ENCODE measurements around the gene MAS1L.

MAS1L gene, protein sequence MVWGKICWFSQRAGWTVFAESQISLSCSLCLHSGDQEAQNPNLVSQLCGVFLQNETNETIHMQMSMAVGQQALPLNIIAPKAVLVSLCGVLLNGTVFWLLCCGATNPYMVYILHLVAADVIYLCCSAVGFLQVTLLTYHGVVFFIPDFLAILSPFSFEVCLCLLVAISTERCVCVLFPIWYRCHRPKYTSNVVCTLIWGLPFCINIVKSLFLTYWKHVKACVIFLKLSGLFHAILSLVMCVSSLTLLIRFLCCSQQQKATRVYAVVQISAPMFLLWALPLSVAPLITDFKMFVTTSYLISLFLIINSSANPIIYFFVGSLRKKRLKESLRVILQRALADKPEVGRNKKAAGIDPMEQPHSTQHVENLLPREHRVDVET

DNA sequence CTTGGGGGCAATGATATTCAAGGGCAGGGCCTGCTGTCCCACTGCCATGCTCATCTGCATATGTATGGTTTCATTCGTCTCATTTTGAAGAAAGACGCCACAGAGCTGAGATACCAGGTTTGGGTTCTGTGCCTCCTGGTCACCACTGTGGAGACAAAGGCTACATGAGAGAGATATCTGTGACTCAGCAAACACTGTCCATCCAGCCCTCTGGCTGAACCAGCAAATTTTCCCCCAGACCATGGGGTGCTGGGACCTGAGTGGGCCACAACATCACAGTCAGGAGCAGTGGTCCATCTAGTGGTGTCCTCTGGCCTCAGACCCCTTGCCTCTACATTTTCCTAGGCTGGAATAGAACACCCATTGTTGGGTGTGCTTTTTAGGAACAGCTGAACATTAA is at the start of gene MAS1L:
Gene MAS1L (minus strand): TSS at position 297 of the 400 bp plus-strand sequence. CDS start 54 bp downstream, at position 243.
- no peak for DNase-seq

DNA sequence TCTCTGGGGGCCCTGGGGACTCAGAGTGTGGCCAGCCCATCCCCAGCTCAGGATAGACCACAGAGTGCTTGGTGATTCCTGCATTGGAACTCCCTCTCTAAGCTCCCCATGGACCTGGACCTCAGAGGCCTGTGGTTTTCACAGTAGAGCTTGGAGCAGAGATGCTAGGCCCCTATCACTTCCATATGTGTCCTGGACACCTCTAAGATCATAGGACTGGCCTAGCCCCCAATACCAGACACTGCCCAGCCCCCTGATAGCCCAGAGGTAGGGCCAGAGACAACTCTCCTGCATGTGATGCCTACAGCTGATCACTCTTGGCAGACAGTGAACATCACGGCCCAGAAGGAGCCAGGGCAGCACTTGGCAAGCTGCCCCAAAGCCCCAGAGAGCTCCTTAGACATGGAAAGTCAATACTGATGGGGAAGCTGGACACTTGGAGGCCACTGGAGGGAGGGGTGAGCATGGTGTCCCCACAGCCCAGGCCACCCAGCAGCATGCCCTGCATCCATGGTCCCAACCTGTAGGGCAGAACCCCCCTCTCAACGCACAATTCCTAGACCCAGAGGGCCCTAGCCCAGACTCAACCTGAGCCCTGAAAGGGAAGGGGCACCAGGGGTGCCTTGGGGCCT is 44.7 kb upstream of the MAS1L start:
- no peak for DNase-seq

DNA sequence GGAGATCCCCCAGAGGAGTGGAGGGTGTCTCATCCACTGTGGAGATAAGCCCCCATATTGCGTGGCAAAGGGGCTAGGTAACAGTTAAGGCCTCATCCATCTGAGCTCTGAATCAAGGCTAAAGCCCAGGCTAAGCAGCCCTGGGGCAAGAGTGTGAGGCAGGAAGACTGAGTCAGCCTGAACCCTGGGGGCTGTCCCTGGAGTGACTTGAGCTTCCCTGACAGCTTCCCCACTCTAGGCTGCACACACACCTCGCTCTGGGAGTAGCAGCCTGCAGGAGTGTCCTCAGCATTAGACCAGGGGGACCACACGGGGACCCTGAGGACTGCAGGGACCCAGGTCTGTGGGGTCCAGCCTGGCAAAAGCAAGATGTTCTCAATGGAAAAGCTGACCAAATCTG is 43.9 kb upstream of the MAS1L start:
- no peak for DNase-seq

DNA sequence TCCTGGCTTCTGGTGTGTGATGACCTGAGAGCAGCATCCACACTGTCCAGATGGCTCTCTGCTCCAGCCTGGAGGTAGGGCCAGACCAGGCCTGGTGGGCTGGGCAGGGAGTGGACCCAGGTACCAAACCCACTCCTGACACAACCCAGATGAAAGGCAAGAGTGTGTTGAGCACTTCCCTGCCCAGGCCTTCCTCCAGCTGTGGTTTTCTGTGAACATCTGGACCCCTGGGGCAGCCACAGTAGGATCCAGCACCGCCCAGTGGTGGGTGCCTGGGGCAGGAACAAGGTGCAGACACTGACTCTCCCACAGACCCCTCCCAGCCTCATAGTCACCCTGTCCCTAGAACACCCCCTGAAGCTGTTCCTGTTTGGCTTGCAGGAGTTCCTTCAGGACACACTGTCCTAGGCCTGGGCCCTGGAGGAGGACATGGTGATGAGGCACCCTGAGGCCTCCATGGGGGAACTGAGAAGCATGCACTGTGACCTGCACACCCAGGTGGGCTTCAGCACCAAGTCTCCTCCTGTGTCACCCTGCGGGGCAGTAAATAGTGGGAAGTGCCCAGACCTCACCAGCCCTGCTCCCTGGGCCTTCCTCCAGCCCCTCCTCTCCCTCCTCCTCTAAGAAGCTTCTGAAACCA is 43.0 kb upstream of the MAS1L start:
- no peak for DNase-seq

DNA sequence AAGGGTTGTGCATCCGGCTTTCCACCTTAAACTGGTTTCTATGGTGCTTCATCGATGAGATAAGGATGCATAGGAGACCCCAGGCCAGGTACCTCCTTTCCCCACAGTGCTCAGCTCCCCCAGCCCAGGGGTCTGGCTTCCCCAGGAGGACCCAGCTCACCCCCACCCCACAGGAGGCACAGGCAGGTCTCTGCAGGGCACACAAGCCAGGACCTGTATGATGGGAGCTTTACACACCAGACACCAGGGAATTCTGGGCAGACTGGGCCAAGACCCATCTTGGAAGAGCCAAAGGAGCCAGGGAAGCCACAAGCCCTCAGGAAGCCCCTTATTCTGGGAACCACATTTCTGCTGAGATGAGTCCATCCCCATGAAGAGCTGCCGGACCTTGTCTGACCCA is 42.2 kb upstream of the MAS1L start:
- DNase-seq: no peak

DNA sequence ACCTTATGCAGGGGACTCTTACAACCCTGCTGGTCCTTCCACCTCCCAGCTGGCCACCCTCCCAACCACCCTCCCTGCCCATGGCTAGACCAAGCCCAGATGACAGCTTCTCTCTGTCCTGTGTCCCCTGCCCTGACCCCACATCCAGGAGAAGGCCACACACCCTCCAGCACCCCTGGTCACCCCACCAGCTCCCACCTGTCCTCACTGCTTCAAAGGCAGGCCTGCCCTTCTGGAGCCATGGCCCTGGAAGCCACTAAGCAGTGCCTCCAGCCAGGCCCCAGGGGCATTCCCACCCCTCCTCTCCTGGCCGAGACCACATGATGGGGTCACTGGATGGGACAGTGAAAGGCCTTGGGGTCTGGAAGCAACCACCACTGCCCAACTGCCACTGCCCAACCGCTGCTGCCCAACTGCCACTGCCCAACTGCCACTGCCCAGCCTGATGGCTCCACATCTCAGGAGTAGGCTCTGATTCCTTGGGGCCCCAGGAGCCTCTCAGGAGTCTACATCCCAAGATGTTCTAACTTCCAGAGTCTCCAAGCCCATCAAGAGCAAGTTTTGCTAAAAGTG is 41.3 kb upstream of the MAS1L start:
- DNase-seq: no peak

DNA sequence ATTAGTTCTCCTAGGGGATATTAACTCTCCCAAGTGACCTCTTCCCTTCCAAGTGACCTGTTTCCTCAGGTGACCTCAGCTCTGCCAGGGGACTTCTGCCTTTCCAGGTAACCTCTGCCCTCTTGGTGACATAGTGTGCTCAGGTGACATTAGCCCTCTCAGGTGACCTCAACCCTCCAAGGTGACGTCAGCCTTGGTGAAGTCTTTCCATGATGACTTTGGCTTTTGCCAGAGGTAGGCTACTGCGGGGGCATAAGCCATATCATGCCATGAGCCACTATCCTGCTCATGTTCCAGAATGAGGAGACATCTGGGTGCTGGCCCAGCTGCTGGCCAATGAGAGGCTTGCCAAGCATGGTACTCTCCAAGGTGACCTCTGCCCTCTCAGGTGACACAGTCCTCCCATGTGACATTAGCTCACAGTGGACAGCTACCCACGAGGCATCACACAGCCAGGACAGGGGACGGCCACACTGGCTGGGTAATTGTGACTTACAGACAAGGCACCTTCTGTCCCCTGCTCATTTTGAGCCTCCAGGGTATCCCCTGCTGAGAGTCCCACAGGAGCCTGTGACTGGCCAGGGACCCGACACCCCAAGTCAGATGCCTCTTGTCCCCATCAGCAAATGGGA is 40.7 kb upstream of the MAS1L start:
- no peak for DNase-seq

DNA sequence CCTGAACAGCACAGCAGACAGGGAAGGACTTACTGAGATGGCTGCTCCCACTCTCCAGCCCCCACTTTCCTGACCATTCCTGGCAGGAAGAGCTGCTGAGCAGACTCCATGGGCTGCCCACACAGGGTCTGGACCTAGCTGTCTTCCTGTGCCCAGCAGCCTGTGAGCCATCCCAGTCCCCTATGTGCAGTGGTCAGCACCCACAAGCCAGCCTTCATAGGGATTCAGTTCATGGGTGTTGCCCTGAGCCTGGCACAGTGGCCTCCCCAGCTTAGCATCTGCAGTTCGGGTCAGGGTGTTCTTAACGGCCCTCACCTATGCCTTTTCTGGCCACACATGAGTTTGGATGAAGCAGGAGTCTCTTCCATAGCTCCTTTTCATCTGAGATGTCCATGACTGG is 39.8 kb upstream of the MAS1L start:
- no peak for DNase-seq

DNA sequence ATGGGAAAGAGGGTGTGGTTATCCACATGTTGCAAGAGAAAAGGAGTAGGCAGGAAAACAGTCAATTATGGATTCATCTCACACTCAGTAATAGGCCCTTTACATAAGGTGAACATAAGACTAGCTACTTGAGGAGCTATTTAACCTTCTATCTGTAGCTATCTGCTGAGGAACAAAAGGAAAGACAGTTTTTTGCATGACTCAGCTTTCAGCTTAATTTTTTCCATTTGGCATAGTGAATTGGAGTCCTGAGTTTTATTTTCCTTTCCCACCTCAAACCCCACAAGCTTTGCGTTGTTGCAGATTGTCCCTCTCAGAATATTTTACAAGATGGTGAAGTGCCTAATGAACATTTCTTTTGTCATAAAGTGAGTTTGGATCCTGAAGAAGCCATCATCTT is 39.4 kb upstream of the MAS1L start:
- DNase-seq: no peak

DNA sequence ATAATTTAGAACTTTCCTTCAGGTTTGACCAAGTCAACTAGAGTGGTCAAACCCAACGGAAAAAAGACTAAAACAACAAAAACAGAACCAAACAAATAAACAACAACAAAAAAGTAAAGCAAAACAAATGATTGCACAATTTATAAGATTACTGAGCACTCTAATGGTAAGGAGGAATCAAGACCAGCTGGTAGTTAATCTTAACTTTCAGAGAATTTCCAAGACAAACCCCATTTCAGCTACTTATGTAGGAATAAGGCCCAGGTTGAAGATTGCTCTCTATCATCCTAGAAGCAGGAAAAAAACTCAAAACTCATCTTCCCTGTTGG is 37.5 kb upstream of the MAS1L start:
- no peak for DNase-seq

DNA sequence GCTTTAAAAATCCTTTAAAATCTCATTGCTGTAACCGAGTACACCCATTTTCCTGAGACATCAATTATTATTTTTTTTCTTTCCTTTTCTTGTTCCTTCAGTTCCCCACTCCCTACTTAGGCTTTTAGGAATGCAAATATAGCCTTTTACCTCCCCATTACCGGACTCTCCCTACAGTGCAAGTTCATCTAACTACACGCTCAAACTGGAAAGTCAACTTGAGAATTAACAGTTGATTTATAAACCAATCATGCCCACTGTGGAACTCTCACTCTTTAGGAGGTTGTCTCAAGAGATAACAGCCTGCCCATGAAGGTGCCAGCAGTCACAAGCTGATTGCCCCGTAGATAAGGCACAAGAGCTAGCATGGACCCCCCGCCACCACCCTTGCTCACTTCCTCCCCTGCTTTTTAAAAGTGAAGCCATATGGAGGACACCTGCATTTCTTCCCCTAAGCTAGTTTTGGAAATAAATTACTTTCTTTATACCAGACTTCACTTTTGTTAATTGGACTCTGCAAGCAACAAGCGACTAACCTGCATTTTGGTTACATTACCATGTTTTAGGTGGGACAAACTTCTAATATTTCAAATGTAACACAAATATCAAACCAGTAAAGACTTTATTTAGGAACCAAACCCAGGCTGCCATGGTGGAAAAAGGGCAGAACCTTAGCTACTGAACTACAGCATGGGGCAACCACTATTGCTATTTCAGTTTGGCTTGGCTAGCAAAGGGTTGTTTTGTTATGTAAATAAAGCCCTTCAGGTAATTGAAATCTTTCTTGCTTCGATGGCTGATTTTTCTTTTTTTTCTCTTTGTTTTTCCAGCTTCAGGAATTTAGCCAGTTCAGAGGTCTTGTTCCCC is 36.9 kb upstream of the MAS1L start:
- no peak for DNase-seq

DNA sequence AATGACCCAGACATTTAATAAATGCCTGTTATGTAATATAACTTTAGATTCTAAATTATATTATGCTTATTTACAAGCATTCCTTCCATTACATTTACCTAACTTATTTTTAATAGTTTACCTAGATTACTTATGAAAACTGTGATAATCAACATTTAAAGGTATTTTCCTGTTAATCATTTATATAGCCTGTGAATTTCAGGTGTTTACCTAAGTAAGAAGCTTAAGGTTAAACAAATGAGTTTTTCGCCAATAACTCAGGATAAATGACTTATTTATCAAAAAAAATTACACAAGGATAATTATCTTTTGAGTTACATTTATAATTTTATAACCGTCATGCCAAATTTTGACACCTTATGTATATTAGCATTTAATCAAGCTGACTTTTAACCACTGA is 36.3 kb upstream of the MAS1L start:
- no peak for DNase-seq

DNA sequence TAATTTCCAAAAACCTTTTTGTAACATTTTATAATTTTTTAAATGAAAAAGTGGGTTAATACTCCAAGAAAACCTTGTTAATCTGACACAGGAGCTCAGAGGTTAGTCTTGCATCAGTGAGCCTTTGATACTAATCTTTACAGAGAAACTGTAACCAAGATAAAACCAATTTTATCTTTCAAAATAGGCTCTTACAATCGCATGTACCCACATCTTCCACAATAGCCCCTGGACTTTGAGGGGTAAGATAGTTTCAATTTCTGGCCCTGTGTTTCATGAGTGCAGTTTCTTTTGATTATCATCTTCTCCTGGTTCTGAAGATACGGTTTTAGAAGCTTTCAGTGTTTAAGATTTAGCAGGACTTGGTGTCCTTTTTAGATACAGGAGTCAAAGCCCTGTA is 34.5 kb upstream of the MAS1L start:
- no peak for DNase-seq

DNA sequence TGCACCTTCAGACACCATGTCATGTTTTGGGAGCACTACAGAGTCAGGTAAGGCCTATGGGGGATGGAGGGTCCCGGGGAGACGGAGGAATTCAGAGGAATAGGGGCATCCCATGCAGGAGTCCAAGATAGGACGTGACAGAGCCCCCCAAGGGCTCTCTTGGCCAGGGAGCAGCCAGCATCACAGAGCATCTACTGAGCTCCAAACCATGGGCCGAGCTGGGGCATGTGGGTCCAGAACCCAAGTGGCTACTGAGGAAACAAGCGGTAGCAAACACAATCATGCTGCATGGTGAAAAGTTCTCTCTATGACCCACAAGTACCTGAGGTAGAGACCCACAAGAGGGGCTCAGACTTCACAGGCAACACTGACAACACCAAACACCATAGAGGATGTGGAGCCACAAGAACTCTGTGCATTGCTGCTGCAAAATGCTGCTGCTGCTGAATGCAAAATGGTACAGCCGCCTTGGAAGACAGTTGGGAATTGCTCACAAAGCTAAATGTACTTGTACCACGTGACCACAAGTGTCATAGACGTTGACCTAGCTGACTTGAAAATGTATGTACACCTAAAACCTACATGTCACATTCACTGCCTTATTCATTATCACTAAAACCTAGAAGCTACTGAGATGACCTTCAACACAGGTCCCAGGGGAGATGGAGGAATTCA is 33.4 kb upstream of the MAS1L start:
- DNase-seq: no peak

DNA sequence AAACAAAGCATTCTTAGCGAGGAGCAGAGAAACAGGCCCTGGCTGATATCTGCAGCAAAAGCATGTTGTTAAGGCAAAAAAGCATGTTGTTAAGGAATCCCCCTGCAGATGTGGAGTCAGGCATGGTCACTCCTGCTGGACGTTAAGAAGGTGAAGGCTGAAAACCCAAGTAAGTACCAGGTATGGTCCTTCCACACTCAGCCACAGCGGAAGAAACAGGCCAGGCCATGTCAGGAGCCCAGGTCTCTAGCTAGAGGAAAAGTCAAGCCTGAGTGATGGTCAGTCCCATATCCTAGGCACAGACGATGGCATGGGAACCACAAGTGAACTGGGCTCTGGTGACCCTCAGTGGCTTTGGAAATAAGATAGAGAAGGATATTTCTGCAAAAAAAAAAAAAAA is 32.5 kb upstream of the MAS1L start:
- DNase-seq: no peak

DNA sequence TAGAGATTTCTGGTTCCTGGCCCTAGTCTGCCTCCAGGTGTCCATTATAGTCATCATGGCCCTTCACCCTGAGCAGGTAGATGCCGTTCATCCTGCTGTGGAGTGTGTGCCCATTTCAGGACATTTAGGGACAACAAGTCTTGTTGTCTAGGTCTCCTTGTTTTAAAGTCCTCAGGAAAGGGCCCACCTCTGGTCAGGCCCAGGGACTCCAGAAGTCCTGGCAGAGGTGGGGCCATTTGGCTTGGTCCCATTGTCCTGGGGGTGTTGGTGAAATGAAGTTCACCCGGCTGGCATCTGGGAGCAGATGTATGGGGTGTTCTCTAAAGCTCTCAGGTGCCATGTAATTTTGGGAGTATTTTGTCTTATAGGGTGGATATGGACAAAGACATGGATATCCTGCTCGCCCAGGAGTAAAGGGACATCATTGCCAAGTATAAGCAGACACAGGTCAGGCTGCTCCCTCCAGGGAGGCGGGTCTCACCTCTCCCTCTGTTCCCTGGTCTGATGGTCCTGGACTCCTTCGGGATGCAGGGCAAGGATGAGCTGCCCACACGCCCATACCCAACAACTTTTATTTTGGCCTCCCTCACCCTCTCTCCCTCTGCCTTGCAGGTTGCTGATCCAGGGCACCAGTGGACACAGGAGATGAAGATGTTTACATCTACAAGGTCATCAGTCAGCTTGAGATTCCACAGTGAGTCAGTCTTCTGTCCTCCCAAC is 31.7 kb upstream of the MAS1L start:
- no peak for DNase-seq

DNA sequence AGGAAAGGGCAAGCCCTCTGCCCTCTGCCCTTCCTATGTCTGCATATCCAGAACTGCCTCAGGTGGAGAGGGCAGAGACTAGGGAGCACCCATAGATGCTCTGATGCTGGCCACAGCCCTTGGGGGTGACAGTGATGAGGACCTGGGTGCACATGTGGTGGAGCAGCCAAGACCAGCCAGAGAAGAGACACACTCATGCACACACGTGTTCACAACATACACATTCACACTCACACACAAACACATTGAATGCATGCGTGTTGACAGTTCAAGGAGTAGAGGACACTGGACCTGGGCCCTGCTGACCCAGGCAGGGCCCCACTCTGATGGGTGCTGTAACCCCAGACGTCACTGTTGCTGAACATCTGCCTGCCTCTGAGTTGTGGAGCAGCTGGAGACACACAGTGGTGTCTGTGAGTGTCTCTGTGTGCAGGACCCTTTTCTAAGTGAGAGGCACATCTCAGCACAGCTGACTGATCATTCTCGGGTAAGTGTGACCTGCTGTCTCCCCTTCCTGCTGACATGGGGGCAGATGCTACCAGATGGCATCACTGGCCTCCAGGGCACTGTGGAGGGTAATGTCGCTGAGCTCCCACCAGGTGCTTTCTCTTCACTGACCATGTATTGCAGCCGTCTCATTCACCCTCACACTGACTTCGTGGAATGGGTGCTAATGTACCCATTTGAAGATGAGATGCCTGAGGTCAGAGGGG is 30.1 kb upstream of the MAS1L start:
- no peak for DNase-seq

DNA sequence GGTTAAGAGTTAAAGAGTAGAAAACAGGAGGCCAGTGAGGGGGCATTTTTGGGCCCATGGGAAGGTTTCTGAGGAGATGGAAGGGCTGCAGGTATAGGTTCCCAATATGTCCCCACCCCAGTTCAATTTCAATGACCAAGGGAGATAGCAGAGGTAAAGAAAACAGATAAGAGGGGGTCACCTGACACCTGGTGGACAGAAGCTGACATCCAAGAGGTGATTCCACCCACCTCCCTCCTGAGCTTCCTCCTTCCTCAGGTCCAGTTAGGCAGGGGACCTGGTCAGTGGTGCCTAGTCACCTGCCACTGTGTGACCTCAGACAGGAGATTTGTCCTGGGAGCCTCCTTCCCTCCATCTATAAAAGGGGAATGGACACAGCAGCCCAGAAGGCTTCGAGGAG is 29.5 kb upstream of the MAS1L start:
- DNase-seq: no peak

DNA sequence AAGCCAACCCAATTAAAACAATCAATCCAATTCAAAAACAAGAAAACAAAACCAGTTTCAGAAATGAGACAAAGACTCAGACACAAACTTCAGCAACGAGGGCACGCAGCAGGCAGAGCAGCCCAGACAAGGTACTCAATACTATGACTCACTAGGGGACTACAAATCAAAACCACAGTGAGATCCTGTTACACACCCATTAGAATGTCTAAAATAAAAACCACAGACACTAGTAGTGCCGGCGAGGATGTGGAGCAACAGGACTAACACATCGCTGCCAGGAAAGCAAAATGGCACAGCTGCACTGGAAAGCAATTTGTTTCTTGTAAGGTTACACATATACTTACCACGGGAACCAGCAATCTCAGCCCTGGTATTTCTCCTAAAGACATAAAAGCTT is 28.4 kb upstream of the MAS1L start:
- DNase-seq: no peak

DNA sequence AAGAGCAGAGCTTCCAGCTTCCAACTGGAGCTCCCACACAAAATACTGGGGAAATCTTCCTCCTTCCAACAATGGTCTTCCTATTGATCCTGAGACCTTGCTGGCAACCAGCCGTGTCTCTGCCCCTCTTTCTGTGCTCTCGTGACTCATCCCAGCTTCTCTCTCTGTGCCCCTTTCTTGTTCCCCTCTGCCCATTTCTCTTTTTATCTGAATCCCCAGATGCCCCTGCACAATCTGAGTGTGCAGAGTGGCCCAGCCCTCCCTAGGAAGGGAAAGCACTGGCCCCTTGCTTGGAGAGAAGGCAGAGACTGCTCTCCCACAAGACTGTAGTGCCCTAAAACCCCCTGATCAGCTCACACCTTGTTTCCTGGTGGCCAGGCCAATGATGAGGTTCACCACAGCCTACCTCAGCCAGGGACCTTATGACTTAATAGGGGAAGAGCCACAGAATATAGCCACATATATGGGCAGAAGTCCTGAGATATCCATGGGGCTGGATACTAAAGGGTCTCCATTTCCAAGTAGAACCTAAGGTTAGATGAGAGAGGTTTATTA is 23.1 kb upstream of the MAS1L start:
- no peak for DNase-seq

Measured in NCI-H446 (cell line).